CD4-positive, alpha-beta T cell treated with Interleukin-1 beta for 1 hour (primary cell): ENCODE data around the gene FRG2.
"Not testable (repeated sequence)": the region's sequence is repeated elsewhere in the genome, so short reads cannot be mapped to it uniquely, and the experiment has no call there.

ENCODE experiments used
- DNase-seq, 2 donors: peaks; one replicate each; pipeline ENCODE4 v3.0.0-alpha.2; 2020 to 2022

The FRG2 gene

GRCh38 chr4:190015538-190016368 lies 11.3 kb downstream of the FRG2 start:
- DNase-seq, result no peak

GRCh38 chr4:190014771-190015537 lies 12.1 kb downstream of the FRG2 start:
- DNase-seq, result no peak

- not testable (repeated sequence) for DNase-seq
Measured at GRCh38 chr4:189989941-189990340, 37.1 kb downstream of the FRG2 start.

- DNase-seq, result no peak
Measured at GRCh38 chr4:189988877-189989431, 38.1 kb downstream of the FRG2 start.

GRCh38 chr4:189985651-189986243 lies 41.3 kb downstream of the FRG2 start:
- DNase-seq, result not testable (repeated sequence)

GRCh38 chr4:189984661-189985060 lies 42.4 kb downstream of the FRG2 start:
- DNase-seq, result not testable (repeated sequence)

GRCh38 chr4:189983916-189984526 lies 43.0 kb downstream of the FRG2 start:
- DNase-seq, result not testable (repeated sequence)

GRCh38 chr4:189981970-189982369 lies 45.1 kb downstream of the FRG2 start:
- DNase-seq, result no peak

- not testable (repeated sequence) for DNase-seq
Measured at GRCh38 chr4:189980292-189980691, 46.8 kb downstream of the FRG2 start.

- no peak for DNase-seq
Measured at GRCh38 chr4:189979196-189980047, 47.6 kb downstream of the FRG2 start.
